HG03108 (cell line): ENCODE measurements around the gene ANKRD44.

Experiments used
- ATAC-seq: cut with Tn5 transposase; IDR thresholded peaks from one replicate; pipeline ENCODE4 v1.9.1; 2021; ENCODE audit warnings: moderate library complexity; ENCODE audit not compliant: unreplicated experiment

ANKRD44 gene

DNA sequence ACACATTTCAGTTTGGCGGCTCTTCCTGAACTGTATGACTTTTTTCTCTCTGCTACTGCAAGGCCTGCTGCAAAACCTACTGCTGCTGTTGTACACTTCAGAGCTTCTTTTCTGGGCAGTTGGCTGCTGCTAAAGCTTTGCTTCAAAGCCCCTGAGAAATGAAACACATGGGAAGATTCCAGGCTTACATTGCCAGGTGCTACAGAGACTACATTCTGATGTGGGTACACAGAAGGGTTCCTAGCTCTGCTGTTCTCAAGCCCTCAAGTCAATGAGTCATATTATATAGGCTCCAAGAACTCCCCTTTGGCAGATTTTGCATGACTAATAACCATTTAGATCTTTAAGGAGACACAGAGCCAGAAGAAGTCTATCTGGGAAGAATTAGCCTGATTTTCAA, 371.2 kb downstream of the ANKRD44 start:
- ATAC-seq: no peak
